Measurements from ENCODE around the gene STYXL1. TPM values are rescaled to one million over a fixed set of nuclear protein-coding genes. Genes with fewer than 3 reads are reported as not detected.

STYXL1 gene
- total RNA-seq, 1 donor from 2014 or later = 0.96 TPM

DNA sequence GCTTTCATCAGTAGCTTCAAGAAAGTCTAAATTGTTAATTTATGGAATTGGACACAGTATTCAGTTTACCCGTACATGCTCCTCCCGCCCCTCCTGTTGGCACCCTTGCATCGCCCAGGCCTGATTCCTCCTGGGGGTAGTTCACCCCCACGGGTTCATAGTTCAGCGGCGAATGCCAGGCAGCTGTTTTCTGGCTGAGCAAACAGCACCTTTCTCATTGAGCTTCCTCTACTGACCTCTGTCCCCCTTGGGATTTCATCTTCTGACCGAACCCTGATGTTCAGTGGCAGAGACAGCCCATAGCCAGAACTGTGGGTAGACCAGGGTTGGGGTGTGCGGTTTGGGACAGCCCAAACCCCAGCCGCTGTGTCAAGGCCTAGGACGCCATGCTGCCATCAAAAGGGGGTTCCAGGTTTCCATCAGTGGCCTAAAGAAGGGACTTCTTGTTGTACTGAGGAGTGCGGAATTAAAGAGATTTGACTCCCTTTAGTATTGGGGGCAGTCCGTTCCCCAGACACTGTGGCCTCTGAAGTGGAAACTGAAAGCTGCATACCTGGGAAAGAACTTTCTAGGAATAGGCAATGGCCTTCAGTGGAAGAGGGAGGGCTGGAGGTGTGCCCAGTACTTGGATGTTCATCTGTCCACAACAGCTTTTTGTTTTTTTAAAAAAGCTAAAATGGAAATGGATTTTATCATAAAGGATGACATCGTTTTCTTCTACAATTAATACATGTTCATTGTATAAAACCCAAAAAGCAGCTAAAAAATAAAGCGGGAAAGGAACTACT is 19.1 kb upstream of the STYXL1 start:
- Histone ChIP-seq H3K9me3 (no peaks in the 10 kb centered on the region), H3K27ac (no peak overlapping the region), H3K36me3 (peaks cover 42 to 54% of the 10 kb centered on the region in 2 donors), H3K27me3 (no peaks in the 10 kb centered on the region), H3K4me3 (no peak overlapping the region), H3K4me1 (no peaks in the 10 kb centered on the region)
- no peak for DNase-seq (ENCODE audit: low spot score in 2 of 2)
- intact Hi-C loops (cut with DNase I) = no loop called here
- TF ChIP-seq, protein P1, sequence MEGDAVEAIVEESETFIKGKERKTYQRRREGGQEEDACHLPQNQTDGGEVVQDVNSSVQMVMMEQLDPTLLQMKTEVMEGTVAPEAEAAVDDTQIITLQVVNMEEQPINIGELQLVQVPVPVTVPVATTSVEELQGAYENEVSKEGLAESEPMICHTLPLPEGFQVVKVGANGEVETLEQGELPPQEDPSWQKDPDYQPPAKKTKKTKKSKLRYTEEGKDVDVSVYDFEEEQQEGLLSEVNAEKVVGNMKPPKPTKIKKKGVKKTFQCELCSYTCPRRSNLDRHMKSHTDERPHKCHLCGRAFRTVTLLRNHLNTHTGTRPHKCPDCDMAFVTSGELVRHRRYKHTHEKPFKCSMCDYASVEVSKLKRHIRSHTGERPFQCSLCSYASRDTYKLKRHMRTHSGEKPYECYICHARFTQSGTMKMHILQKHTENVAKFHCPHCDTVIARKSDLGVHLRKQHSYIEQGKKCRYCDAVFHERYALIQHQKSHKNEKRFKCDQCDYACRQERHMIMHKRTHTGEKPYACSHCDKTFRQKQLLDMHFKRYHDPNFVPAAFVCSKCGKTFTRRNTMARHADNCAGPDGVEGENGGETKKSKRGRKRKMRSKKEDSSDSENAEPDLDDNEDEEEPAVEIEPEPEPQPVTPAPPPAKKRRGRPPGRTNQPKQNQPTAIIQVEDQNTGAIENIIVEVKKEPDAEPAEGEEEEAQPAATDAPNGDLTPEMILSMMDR (IDR thresholded peaks at IDR 0.05) = no peak

DNA sequence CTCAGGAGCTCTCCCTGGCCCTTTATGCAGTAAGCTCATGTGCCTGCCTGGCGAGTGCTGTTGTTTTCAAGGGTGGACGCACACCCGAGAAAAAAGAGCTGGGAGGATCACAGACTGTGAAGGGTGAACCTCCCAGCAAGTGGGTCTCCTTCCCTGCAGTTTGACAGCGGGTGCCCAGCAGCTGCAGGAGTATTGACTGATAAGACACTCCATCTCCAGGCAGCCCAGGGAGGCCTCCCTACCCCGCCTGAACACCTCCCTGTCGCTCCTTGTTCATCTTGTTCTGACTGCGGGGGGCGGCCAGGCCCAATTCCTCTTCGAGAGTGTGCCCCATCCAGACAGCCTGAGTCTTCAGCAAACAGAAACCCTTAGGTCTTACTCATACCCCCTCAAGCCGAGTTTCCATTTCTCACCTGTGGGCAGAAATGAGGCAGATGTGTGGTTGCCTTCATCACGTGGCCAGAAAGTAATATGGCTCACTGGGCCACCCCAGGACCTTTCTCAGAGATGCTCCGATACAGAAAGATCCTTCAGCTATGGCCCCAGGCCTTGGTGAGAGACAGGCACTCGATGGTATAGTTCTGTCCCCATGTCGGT is 17.3 kb upstream of the STYXL1 start:
- H3K27me3 ChIP-seq = no peaks in the 10 kb centered on the region
- H3K27ac ChIP-seq = no peak overlapping the region
- intact Hi-C loops (cut with DNase I) = no loop called here
- no peaks in the 10 kb centered on the region for H3K9me3 ChIP-seq
- no peaks in the 10 kb centered on the region for H3K4me1 ChIP-seq
- TF ChIP-seq, protein P1 (IDR thresholded peaks at IDR 0.05) = no peak
- peaks cover 55 to 72% of the 10 kb centered on the region in 2 donors for H3K36me3 ChIP-seq
- no peak overlapping the region for H3K4me3 ChIP-seq
- no peak for DNase-seq (ENCODE audit: low spot score in 2 of 2)

DNA sequence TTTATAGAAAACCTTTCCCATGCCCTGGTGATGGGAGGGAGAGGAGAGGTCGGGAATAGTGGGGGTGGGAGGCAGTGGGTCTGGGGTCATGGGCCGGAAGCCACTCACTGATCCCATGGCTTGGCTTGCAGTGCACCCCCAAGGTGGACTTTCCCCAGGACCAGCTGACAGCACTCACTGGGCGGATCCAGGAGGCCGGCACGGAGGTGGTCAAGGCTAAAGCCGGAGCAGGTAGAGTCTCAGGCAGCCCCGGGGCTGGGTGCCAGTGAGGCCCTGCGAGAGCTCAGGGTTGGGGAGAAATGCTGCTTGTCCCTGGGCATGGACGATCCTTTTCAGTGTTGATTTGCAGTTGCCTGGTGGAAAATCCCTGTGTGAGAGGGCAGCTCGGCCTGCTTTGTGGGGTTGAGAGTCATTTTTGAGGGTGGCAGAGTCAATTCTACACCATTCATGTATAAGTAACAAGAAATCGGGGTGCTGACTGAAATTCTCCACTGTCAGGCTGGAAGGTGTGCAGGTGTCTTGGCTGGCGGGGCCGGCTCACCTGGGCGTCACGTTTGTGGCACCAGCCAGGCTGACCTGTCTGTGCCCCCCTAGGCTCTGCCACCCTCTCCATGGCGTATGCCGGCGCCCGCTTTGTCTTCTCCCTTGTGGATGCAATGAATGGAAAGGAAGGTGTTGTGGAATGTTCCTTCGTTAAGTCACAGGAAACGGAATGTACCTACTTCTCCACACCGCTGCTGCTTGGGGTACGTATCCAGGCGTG is 16.6 kb upstream of the STYXL1 start:
- Histone ChIP-seq H3K27me3 (no peaks in the 10 kb centered on the region), H3K36me3 (peaks cover 62 to 79% of the 10 kb centered on the region in 2 donors), H3K4me3 (no peak overlapping the region), H3K27ac (no peak overlapping the region), H3K4me1 (no peaks in the 10 kb centered on the region), H3K9me3 (no peaks in the 10 kb centered on the region)
- DNase-seq (ENCODE audit: low spot score in 2 of 2) = no peak
- TF ChIP-seq, protein P1 (IDR thresholded peaks at IDR 0.05) = no peak
- intact Hi-C loops (cut with DNase I) = no loop called here

DNA sequence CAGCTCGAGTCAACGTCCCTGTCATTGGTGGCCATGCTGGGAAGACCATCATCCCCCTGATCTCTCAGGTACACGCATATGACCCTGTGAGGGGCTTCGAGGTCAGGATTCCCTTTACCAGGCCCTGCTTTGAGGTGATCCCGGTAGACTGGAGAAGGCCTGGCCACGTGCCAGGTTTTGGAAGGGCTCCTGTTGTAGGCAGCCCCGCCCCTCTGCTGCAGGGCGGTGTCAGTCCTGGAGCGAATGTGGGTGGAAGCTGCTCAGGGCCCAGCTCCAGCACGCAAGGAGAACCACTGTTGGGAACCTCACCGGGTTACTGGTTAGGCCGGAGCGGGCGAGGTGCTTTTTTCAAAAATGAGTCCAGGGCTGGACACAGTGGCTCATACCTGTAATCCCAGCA is 15.7 kb upstream of the STYXL1 start:
- Histone ChIP-seq H3K27ac (no peak overlapping the region), H3K4me3 (no peak overlapping the region), H3K36me3 (peaks cover 71 to 88% of the 10 kb centered on the region in 2 donors), H3K9me3 (no peaks in the 10 kb centered on the region), H3K27me3 (no peaks in the 10 kb centered on the region), H3K4me1 (no peaks in the 10 kb centered on the region)
- TF ChIP-seq, protein P1 (IDR thresholded peaks at IDR 0.05) = no peak
- DNase-seq (ENCODE audit: low spot score in 2 of 2) = no peak
- intact Hi-C loops (cut with DNase I) = no loop called here

DNA sequence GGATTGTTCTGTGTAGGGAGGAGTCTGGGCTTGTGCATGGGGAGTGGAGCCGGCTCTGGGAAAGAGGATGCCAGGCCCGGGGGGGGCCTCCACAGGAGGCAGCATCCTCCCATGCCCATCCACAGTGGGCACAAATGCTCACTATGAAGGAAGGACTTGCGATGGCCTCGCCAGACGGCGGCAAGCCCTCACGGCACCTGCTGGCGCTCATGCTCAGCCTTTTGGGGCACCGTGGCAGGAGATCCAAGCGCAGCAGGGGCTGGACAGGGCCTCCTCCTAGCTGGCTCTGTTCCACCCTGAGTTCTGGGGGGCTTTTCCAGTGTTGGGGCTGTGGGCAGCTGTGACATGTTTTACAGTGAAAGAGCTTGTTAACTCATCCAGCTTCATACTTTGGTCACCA is 15.3 kb upstream of the STYXL1 start:
- Histone ChIP-seq H3K9me3 (no peaks in the 10 kb centered on the region), H3K4me3 (no peak overlapping the region), H3K36me3 (peaks cover 75 to 92% of the 10 kb centered on the region in 2 donors), H3K27ac (no peak overlapping the region), H3K27me3 (no peaks in the 10 kb centered on the region), H3K4me1 (no peaks in the 10 kb centered on the region)
- TF ChIP-seq, protein P1 (IDR thresholded peaks at IDR 0.05) = no peak
- DNase-seq (ENCODE audit: low spot score in 2 of 2) = no peak
- intact Hi-C loops (cut with DNase I) = no loop called here
